BLaER1 treated with 17β-estradiol and CSF1 and Interleukin-3, amounts not matched to agents 10 nM and 100 nM (cell line): ENCODE results near the gene B3GALT6.

ENCODE experiments used
- H3K27ac ChIP-seq, 11 experiments: shearing (Covaris generic); formaldehyde crosslinking; 2 replicates each; pipeline ENCODE4 v1.8.1; 2022
- H3K27me3 ChIP-seq, 11 experiments: shearing (Covaris generic); formaldehyde crosslinking; 2 replicates each; pipeline ENCODE4 v1.8.1; 2022
- H3K36me3 ChIP-seq, 11 experiments: shearing (Covaris generic); formaldehyde crosslinking; 2 replicates each; pipeline ENCODE4 v1.8.1; 2022
- H3K4me1 ChIP-seq, 10 experiments: shearing (Covaris generic); formaldehyde crosslinking; 2 replicates each; pipeline ENCODE4 v1.8.1; 2022
- H3K4me2 ChIP-seq, 11 experiments: shearing (Covaris generic); formaldehyde crosslinking; 2 replicates each; pipeline ENCODE4 v1.8.1; 2022
- H3K4me3 ChIP-seq, 10 experiments: shearing (Covaris generic); formaldehyde crosslinking; 2 replicates each; pipeline ENCODE4 v1.8.1; 2022
- H3K9ac ChIP-seq, 11 experiments: shearing (Covaris generic); formaldehyde crosslinking; 2 replicates each; pipeline ENCODE4 v1.8.1; 2022
- H3K9me3 ChIP-seq, 11 experiments: shearing (Covaris generic); formaldehyde crosslinking; replicated peaks in 1 of 11; 2 replicates each; pipeline ENCODE4 v1.8.1; 2022
- H4K20me1 ChIP-seq, 11 experiments: shearing (Covaris generic); formaldehyde crosslinking; 2 replicates each; pipeline ENCODE4 v1.8.1; 2022
- Cebpa-rat ChIP-seq, 11 experiments: shearing (Covaris generic); IDR thresholded peaks; 2 replicates each; pipeline ENCODE4 v1.8.1; 2022

B3GALT6 gene

GRCh38 chr1:1199141-1199960, 32.7 kb upstream of the B3GALT6 start:
- H3K4me2 ChIP-seq, result peak overlapping the region in 9 of 11 experiments; percentile 62 to 93 (median 89); a peak in 10 of 22 replicates
- peaks cover 0 to 10% (median 0%) of the 10 kb centered on the region in 11 experiments; a peak in 1 of 22 replicates for H4K20me1 ChIP-seq
- H3K4me1 ChIP-seq, result peaks cover 0 to 26% (median 15%) of the 10 kb centered on the region in 10 experiments; a peak in 19 of 20 replicates
- H3K4me3 ChIP-seq, result no peak overlapping the region
- TF ChIP-seq Cebpa-rat (IDR thresholded peaks at IDR 0.05), result no peak
- no peaks in the 10 kb centered on the region for H3K36me3 ChIP-seq
- no peak overlapping the region for H3K27ac ChIP-seq
- peaks cover 0 to 33% (median 17%) of the 10 kb centered on the region in 11 experiments; a peak in 19 of 22 replicates for H3K27me3 ChIP-seq
- no peak overlapping the region for H3K9ac ChIP-seq
- peaks cover 12 to 22% (median 16%) of the 10 kb centered on the region in 11 experiments for H3K9me3 ChIP-seq

- Histone ChIP-seq H3K4me2 (peak overlapping the region; percentile 62 to 93 (median 89)), H4K20me1 (peaks cover 0 to 13% (median 4%) of the 10 kb centered on the region in 11 experiments; a peak in 7 of 22 replicates), H3K4me3 (peak overlapping the region in 8 of 10 experiments; percentile 38 to 69 (median 55); a peak in 11 of 20 replicates), H3K27ac (peak overlapping the region in 1 of 11 experiments; percentile 65; a peak in 2 of 22 replicates), H3K27me3 (peaks cover 8 to 41% (median 19%) of the 10 kb centered on the region in 11 experiments), H3K9me3 (peaks cover 3 to 14% (median 7%) of the 10 kb centered on the region in 11 experiments; a peak in 21 of 22 replicates), H3K9ac (peak overlapping the region in 3 of 11 experiments; percentile 38 to 69 (median 50); a peak in 7 of 22 replicates), H3K4me1 (peaks cover 7 to 32% (median 20%) of the 10 kb centered on the region in 10 experiments), H3K36me3 (no peaks in the 10 kb centered on the region)
- no peak for TF ChIP-seq Cebpa-rat (IDR thresholded peaks at IDR 0.05)
Observed at GRCh38 chr1:1199961-1200875, 31.8 kb upstream of the B3GALT6 start.

- H3K4me1 ChIP-seq, result peaks cover 16 to 42% (median 30%) of the 10 kb centered on the region in 10 experiments
- H3K9ac ChIP-seq, result peak overlapping the region in 10 of 11 experiments; percentile 38 to 73 (median 54); a peak in 16 of 22 replicates
- H3K36me3 ChIP-seq, result no peaks in the 10 kb centered on the region
- peak overlapping the region; percentile 38 to 69 (median 56); a peak in 18 of 20 replicates for H3K4me3 ChIP-seq
- peaks cover 17 to 50% (median 28%) of the 10 kb centered on the region in 11 experiments for H3K27me3 ChIP-seq
- peak overlapping the region in 3 of 11 experiments; percentile 5 to 65 (median 37); a peak in 4 of 22 replicates for H3K27ac ChIP-seq
- H3K9me3 ChIP-seq, result peaks cover 0 to 4% (median 0%) of the 10 kb centered on the region in 11 experiments; a peak in 1 of 22 replicates
- peaks cover 0 to 22% (median 12%) of the 10 kb centered on the region in 11 experiments; a peak in 14 of 22 replicates for H4K20me1 ChIP-seq
- TF ChIP-seq Cebpa-rat (IDR thresholded peaks at IDR 0.05), result no peak
- peak overlapping the region; percentile 62 to 93 (median 89) for H3K4me2 ChIP-seq
Observed at GRCh38 chr1:1200876-1201810, 30.9 kb upstream of the B3GALT6 start.

GRCh38 chr1:1202831-1203560, 29.0 kb upstream of the B3GALT6 start:
- Histone ChIP-seq H3K27me3 (peaks cover 30 to 66% (median 41%) of the 10 kb centered on the region in 11 experiments), H3K9ac (no peak overlapping the region), H3K9me3 (no peaks in the 10 kb centered on the region; a peak in 1 of 22 replicates), H4K20me1 (peaks cover 0 to 32% (median 19%) of the 10 kb centered on the region in 11 experiments; a peak in 14 of 22 replicates), H3K27ac (no peak overlapping the region), H3K4me3 (no peak overlapping the region), H3K36me3 (no peaks in the 10 kb centered on the region), H3K4me2 (no peak overlapping the region), H3K4me1 (peaks cover 35 to 56% (median 47%) of the 10 kb centered on the region in 10 experiments)
- TF ChIP-seq Cebpa-rat (IDR thresholded peaks at IDR 0.05), result no peak

- H4K20me1 ChIP-seq, result peaks cover 0 to 36% (median 19%) of the 10 kb centered on the region in 11 experiments; a peak in 15 of 22 replicates
- H3K4me3 ChIP-seq, result no peak overlapping the region
- H3K9me3 ChIP-seq, result no peaks in the 10 kb centered on the region; a peak in 1 of 22 replicates
- no peaks in the 10 kb centered on the region for H3K36me3 ChIP-seq
- H3K27me3 ChIP-seq, result peaks cover 30 to 66% (median 41%) of the 10 kb centered on the region in 11 experiments
- no peak overlapping the region for H3K9ac ChIP-seq
- no peak for TF ChIP-seq Cebpa-rat (IDR thresholded peaks at IDR 0.05)
- no peak overlapping the region for H3K27ac ChIP-seq
- H3K4me2 ChIP-seq, result no peak overlapping the region
- peaks cover 42 to 60% (median 53%) of the 10 kb centered on the region in 10 experiments for H3K4me1 ChIP-seq
Observed at GRCh38 chr1:1203561-1204424, 28.2 kb upstream of the B3GALT6 start.

GRCh38 chr1:1204425-1204920, 27.6 kb upstream of the B3GALT6 start:
- Histone ChIP-seq H3K4me3 (no peak overlapping the region), H3K4me1 (peaks cover 49 to 62% (median 59%) of the 10 kb centered on the region in 10 experiments), H3K9ac (no peak overlapping the region), H3K27ac (no peak overlapping the region), H3K4me2 (peak overlapping the region; percentile 90 to 99 (median 97); a peak in 14 of 22 replicates), H4K20me1 (peaks cover 0 to 41% (median 26%) of the 10 kb centered on the region in 11 experiments; a peak in 16 of 22 replicates), H3K36me3 (no peaks in the 10 kb centered on the region), H3K27me3 (peaks cover 35 to 71% (median 45%) of the 10 kb centered on the region in 11 experiments), H3K9me3 (no peaks in the 10 kb centered on the region; a peak in 1 of 22 replicates)
- no peak for TF ChIP-seq Cebpa-rat (IDR thresholded peaks at IDR 0.05)
